ENCODE data around the gene TNMD. TPM values are rescaled to one million over a fixed set of nuclear protein-coding genes. Genes with fewer than 3 reads are reported as not detected.

TNMD gene
- total RNA-seq, 1 experiment from 2014 or later, result not detected

- no TSS peak for BruUV-seq (replicated peaks)
- CTCF ChIA-PET, result interaction anchor here (0.6 kb wide), 1 partner anchor 94 kb away, joined by 5 read pairs; no protein-coding TSS in a partner anchor
These were observed 15.6 kb downstream of the TNMD start for GRCh38 chrX:100600340-100600739.

GRCh38 chrX:100600758-100601157 lies 16.0 kb downstream of the TNMD start:
- no peak for DNase-seq
- Mint-ChIP-seq H3K4me1 (ENCODE audit: low read depth, unreplicated experiment) (no peaks in the 10 kb centered on the region), H3K36me3 (ENCODE audit: insufficient read depth, unreplicated experiment) (no peaks in the 10 kb centered on the region), H3K9me3 (ENCODE audit: low read depth, unreplicated experiment) (no peaks in the 10 kb centered on the region), H3K27me3 (ENCODE audit: unreplicated experiment) (peaks cover 16% of the 10 kb centered on the region), H3K4me3 (ENCODE audit: low read depth, unreplicated experiment) (no peak overlapping the region), H3K27ac (ENCODE audit: unreplicated experiment) (no peak overlapping the region)
- BruUV-seq (replicated peaks), result no TSS peak
- intact Hi-C loops (cut with micrococcal nuclease; ENCODE audit: unreplicated experiment), result loop anchor here (10.0 kb wide), 1 partner anchor 176 kb away; no protein-coding TSS in a partner anchor
- TF ChIP-seq CTCF (IDR thresholded peaks at IDR 0.05; ENCODE audit: unreplicated experiment), result no peak
- CTCF ChIA-PET, result interaction anchor here (0.6 kb wide), 1 partner anchor 94 kb away, joined by 5 read pairs; no protein-coding TSS in a partner anchor

More at GRCh38 chrX:100600340-100600739, 15.6 kb downstream of the TNMD start:
- Mint-ChIP-seq H3K4me1 (ENCODE audit: low read depth, unreplicated experiment) (no peaks in the 10 kb centered on the region), H3K27me3 (ENCODE audit: unreplicated experiment) (peaks cover 20% of the 10 kb centered on the region), H3K36me3 (ENCODE audit: insufficient read depth, unreplicated experiment) (no peaks in the 10 kb centered on the region), H3K9me3 (ENCODE audit: low read depth, unreplicated experiment) (no peaks in the 10 kb centered on the region), H3K27ac (ENCODE audit: unreplicated experiment) (no peak overlapping the region), H3K4me3 (ENCODE audit: low read depth, unreplicated experiment) (no peak overlapping the region)
- no peak for DNase-seq
- intact Hi-C loops (cut with micrococcal nuclease; ENCODE audit: unreplicated experiment), result loop anchor here (10.0 kb wide), 1 partner anchor 176 kb away; no protein-coding TSS in a partner anchor
- TF ChIP-seq CTCF (IDR thresholded peaks at IDR 0.05; ENCODE audit: unreplicated experiment), result no peak

GRCh38 chrX:100606753-100607152 lies 22.0 kb downstream of the TNMD start:
- H3K4me3 Mint-ChIP-seq (ENCODE audit: low read depth, unreplicated experiment), result no peak overlapping the region
- H3K36me3 Mint-ChIP-seq (ENCODE audit: insufficient read depth, unreplicated experiment), result no peaks in the 10 kb centered on the region
- DNase-seq, result no peak
- intact Hi-C loops (cut with micrococcal nuclease; ENCODE audit: unreplicated experiment), result loop anchor here (10.0 kb wide), 1 partner anchor 182 kb away; no protein-coding TSS in a partner anchor
- BruUV-seq (replicated peaks), result no TSS peak
- no peak overlapping the region for H3K27ac Mint-ChIP-seq (ENCODE audit: unreplicated experiment)
- H3K9me3 Mint-ChIP-seq (ENCODE audit: low read depth, unreplicated experiment), result no peaks in the 10 kb centered on the region
- TF ChIP-seq CTCF (IDR thresholded peaks at IDR 0.05; ENCODE audit: unreplicated experiment), result no peak
- CTCF ChIA-PET, result no interaction called here
- H3K27me3 Mint-ChIP-seq (ENCODE audit: unreplicated experiment), result no peaks in the 10 kb centered on the region
- H3K4me1 Mint-ChIP-seq (ENCODE audit: low read depth, unreplicated experiment), result no peaks in the 10 kb centered on the region

- intact Hi-C loops (cut with micrococcal nuclease; ENCODE audit: unreplicated experiment), result loop anchor here (2.0 to 10.0 kb wide), 2 partner anchors 97 to 185 kb away; no protein-coding TSS in a partner anchor
- no TSS peak for BruUV-seq (replicated peaks)
- H3K9me3 Mint-ChIP-seq (ENCODE audit: low read depth, unreplicated experiment), result no peaks in the 10 kb centered on the region
- no peaks in the 10 kb centered on the region for H3K27me3 Mint-ChIP-seq (ENCODE audit: unreplicated experiment)
- no peak overlapping the region for H3K4me3 Mint-ChIP-seq (ENCODE audit: low read depth, unreplicated experiment)
- no peak for DNase-seq
- H3K36me3 Mint-ChIP-seq (ENCODE audit: insufficient read depth, unreplicated experiment), result no peaks in the 10 kb centered on the region
- H3K4me1 Mint-ChIP-seq (ENCODE audit: low read depth, unreplicated experiment), result no peaks in the 10 kb centered on the region
- CTCF ChIA-PET, result no interaction called here
- TF ChIP-seq CTCF (IDR thresholded peaks at IDR 0.05; ENCODE audit: unreplicated experiment), result no peak
- no peak overlapping the region for H3K27ac Mint-ChIP-seq (ENCODE audit: unreplicated experiment)
These were observed 24.9 kb downstream of the TNMD start for GRCh38 chrX:100609591-100609990.
